WERI-Rb-1 (cell line): ENCODE measurements around the gene DIAPH1.

Source experiments
- DNase-seq: peaks from one replicate; pipeline ENCODE4 v3.0.0-alpha.2; 2020
- H3K27ac ChIP-seq: fragments of 250-450 bp; sonication (Bioruptor Pico); 2 replicates; pipeline ENCODE4 v1.5.1; 2020; ENCODE audit warnings: mild to moderate bottlenecking, moderate library complexity
- H3K27me3 ChIP-seq: fragments of 250-450 bp; sonication (Bioruptor Pico); 2 replicates; pipeline ENCODE4 v1.5.1; 2021; ENCODE audit warnings: mild to moderate bottlenecking, low read depth, moderate library complexity; ENCODE audit not compliant: insufficient read depth, severe bottlenecking
- H3K36me3 ChIP-seq: fragments of 250-450 bp; sonication (Bioruptor Pico); 2 replicates; pipeline ENCODE4 v1.5.1; 2020; ENCODE audit warnings: mild to moderate bottlenecking, moderate library complexity
- H3K4me3 ChIP-seq: 2 replicates; pipeline ENCODE4 v1.5.1; 2011; ENCODE audit warnings: low read depth, mild to moderate bottlenecking, control low read depth, low read length
- H3K9me3 ChIP-seq: fragments of 250-450 bp; sonication (Bioruptor Pico); 2 replicates; pipeline ENCODE4 v1.5.1; 2021; ENCODE audit warnings: mild to moderate bottlenecking, moderate library complexity; ENCODE audit not compliant: severe bottlenecking
- TF ChIP-seq, protein P1 (sequence below): IDR thresholded peaks from 2 replicates; pipeline ENCODE4 v1.5.1; 2011; ENCODE audit warnings: low read depth, mild to moderate bottlenecking, control low read depth, inconsistent platforms, low read length

The DIAPH1 gene

DNA sequence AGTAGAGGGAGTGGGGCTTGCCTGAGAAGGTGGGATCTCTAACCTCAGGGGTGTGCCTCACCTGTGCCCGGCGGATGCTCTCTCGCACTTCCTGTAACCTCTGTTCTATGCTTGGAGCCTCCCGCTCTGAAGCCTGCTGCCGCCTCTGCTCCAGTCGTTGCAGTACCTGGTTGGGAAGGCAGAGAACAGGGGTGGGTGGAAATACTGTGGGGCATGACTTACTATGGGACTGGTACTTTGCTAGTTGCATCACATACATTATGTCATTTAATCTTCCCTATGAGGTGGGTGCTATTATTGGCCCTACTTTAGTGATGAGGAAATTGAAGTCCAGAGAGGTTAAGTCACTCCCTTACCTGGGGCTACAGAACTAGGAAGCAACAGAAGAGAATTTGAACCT lies 27.2 kb upstream of the DIAPH1 start:
- Histone ChIP-seq H3K4me3 (no peak overlapping the region), H3K27me3 (no peaks in the 10 kb centered on the region), H3K36me3 (no peaks in the 10 kb centered on the region), H3K9me3 (no peaks in the 10 kb centered on the region), H3K27ac (no peak overlapping the region)
- no peak for DNase-seq
- TF ChIP-seq, protein P1, sequence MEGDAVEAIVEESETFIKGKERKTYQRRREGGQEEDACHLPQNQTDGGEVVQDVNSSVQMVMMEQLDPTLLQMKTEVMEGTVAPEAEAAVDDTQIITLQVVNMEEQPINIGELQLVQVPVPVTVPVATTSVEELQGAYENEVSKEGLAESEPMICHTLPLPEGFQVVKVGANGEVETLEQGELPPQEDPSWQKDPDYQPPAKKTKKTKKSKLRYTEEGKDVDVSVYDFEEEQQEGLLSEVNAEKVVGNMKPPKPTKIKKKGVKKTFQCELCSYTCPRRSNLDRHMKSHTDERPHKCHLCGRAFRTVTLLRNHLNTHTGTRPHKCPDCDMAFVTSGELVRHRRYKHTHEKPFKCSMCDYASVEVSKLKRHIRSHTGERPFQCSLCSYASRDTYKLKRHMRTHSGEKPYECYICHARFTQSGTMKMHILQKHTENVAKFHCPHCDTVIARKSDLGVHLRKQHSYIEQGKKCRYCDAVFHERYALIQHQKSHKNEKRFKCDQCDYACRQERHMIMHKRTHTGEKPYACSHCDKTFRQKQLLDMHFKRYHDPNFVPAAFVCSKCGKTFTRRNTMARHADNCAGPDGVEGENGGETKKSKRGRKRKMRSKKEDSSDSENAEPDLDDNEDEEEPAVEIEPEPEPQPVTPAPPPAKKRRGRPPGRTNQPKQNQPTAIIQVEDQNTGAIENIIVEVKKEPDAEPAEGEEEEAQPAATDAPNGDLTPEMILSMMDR = no peak

DNA sequence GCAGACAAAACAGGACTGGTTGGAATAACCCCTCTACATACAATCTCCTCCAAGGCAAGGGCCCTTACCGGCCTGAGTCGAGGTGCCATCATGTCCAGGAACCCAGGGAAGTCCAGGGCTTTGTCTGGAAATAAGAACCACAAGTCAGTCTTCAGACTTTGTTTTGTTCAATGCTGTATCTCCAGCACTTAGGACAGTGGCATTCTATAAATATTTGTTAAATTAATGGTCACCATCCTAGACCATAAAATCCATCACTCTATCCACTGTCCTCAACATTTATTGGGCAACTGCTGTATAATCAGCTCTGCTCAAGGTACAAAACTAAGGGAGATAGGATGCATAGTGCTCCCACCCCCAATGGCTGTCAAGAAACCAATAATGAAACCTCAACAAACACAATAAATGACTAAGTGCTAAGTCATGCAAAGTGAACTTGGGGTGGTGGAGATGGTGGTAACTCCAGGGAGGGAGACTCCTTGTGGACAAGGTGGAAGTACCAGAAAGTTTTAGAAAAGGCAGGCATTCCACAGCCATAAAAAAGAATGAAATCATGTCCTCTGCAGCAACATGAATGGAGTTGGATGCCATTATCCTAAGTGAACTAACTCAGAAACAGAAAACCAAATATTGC lies 23.0 kb upstream of the DIAPH1 start:
- H3K36me3 ChIP-seq = peaks cover 14% of the 10 kb centered on the region
- H3K4me3 ChIP-seq = no peak overlapping the region
- TF ChIP-seq, protein P1 = no peak
- no peaks in the 10 kb centered on the region for H3K27me3 ChIP-seq
- H3K9me3 ChIP-seq = no peaks in the 10 kb centered on the region
- no peak overlapping the region for H3K27ac ChIP-seq
- DNase-seq = no peak

DNA sequence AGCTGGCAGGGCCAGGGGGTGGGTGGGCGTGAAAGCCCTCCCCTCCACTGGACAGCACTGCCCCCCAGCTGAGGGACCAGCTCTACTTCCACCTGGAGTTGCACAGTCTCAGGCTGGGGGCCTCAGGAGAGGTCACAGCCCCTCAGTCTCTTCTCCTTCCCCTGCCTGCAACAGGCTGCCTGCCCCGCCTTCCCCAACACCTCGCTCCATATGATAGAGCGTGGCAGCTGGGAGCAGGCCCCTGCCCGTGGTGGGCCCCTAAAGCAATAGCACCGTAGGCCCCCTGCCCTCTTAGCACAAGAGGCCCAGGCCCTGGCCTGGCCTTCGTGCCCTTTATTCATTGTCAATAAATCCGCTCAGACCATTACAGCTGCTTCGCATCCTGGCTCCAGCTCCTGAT lies 21.9 kb upstream of the DIAPH1 start:
- no peak for DNase-seq
- H3K27ac ChIP-seq = no peak overlapping the region; the same call in 1 of the 2 replicates
- H3K27me3 ChIP-seq = no peaks in the 10 kb centered on the region
- TF ChIP-seq, protein P1 = no peak
- H3K4me3 ChIP-seq = no peak overlapping the region
- no peaks in the 10 kb centered on the region for H3K9me3 ChIP-seq
- peaks cover 18% of the 10 kb centered on the region for H3K36me3 ChIP-seq

DNA sequence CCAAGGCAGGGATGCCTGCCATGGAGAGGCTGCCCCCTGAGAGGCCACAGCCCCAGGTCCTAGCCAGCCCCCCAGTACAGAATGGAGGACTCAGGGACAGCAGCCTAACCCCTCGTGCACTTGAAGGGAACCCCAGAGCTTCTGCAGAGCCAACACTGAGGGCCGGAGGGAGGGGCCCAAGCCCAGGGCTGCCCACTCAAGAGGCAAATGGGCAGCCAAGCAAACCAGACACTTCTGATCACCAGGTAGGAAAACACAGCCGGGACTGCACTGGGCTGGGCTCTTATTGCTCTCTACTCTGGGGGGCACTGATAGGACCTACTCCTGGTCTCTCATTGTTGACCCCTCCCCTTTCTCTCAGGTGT lies 21.2 kb upstream of the DIAPH1 start:
- H3K4me3 ChIP-seq = no peak overlapping the region
- no peak overlapping the region; the same call in 1 of the 2 replicates for H3K27ac ChIP-seq
- TF ChIP-seq, protein P1 = no peak
- H3K36me3 ChIP-seq = peaks cover 22% of the 10 kb centered on the region
- no peaks in the 10 kb centered on the region for H3K9me3 ChIP-seq
- DNase-seq = no peak
- no peaks in the 10 kb centered on the region for H3K27me3 ChIP-seq

DNA sequence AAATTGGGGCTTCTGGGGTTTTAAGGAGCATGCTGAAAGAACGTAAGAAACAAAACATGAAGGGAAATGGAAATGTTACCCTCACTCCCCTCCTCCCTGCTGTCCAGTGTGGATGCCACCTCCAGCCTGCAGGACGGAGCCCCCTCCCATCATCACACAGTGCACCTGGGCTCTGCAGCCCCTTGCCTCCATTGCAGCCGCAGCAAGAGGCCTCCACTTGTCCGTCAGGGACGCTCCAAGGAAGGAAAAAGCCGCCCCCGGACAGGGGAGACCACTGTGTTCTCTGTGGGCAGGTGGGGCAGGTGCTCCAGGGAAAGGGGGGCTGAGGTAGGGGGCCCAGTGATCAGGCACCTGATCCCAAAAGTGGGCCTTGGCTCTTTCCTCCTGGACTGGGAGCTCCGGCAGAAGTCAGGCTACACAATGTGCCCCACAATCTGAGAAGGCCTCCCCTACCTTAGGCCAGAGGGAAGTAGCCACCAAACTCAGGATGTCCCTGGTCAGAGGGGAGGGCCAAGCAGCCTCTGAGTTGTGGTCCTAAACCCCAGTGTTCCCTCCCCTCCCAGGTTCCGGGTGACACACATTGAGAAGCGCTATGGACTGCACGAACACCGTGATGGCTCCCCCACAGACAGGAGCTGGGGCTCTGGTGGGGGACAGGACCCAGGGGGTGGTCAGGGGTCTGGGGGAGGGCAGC lies 20.7 kb upstream of the DIAPH1 start:
- TF ChIP-seq, protein P1 = no peak
- Histone ChIP-seq H3K36me3 (peaks cover 27% of the 10 kb centered on the region), H3K4me3 (no peak overlapping the region), H3K27me3 (no peaks in the 10 kb centered on the region), H3K9me3 (no peaks in the 10 kb centered on the region), H3K27ac (no peak overlapping the region; the same call in 1 of the 2 replicates)
- DNase-seq = no peak

DNA sequence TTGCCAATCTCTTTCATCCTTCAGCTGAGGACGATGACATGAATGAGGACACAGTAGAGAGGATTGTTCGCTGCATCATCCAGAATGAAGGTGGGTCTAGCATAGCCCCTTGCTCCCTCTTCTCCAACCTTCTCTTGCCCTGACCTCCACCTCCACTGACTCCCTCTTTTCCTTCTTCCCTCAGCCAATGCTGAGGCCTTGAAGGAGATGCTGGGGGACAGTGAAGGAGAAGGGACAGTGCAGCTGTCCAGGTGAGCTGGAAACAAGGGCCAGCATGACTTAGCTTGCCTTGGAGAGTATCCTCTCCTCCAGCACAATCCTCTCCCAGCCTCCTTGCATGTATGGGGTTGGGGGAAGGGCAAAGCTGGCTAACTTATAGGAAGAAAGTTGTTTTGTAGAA lies 20.0 kb upstream of the DIAPH1 start:
- Histone ChIP-seq H3K27ac (no peak overlapping the region), H3K9me3 (no peaks in the 10 kb centered on the region), H3K36me3 (peaks cover 34% of the 10 kb centered on the region), H3K4me3 (no peak overlapping the region), H3K27me3 (no peaks in the 10 kb centered on the region)
- no peak for DNase-seq
- TF ChIP-seq, protein P1 = no peak
